ENCODE results near the gene SLC25A4.
"Not testable (repeated sequence)": the region's sequence is repeated elsewhere in the genome, so short reads cannot be mapped to it uniquely, and the experiment has no call there.

The SLC25A4 gene

GRCh38 chr4:185179488-185179887 is 36.4 kb downstream of the SLC25A4 start:
- H3K27ac ChIP-seq (ENCODE audit: low read length): no peak overlapping the region
- H3K27me3 ChIP-seq (ENCODE audit: control insufficient read depth in 1 of 2, insufficient read depth in 2 of 2, low read length in 2 of 2): no peaks in the 10 kb centered on the region
- peaks cover 4% of the 10 kb centered on the region in 2 donors for H3K36me3 ChIP-seq (ENCODE audit: control insufficient read depth in 2 of 2, insufficient read depth in 2 of 2, low read length in 2 of 2)
- H3K9me3 ChIP-seq (ENCODE audit: control insufficient read depth in 2 of 2, low read length in 2 of 2): no peaks in the 10 kb centered on the region
- H3K4me3 ChIP-seq (ENCODE audit: low read length in 2 of 2): no peak overlapping the region
- no peaks in the 10 kb centered on the region for H3K4me1 ChIP-seq (ENCODE audit: control insufficient read depth, insufficient read depth, low read length)
- no peak overlapping the region for H3K9ac ChIP-seq (ENCODE audit: low read length in 2 of 2)

DNA sequence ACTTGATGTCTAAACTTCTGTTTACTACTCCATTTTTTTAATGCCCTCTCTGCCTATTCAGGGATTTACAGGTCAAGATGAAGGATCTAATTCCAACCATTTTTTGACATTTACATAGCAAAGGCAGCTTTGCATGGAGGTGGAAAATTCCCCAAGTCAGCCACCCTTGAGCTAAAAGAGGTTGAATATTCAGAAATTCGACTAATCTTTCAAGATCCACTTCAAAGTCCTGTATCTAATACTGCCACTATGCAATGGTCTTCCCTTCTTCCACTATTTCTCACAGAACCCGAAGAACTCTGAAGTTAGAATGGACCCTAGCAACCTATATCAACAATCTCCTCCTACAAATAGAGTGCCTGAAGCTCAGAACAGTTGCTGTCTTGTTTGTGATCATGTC is 39.2 kb downstream of the SLC25A4 start:
- Histone ChIP-seq H3K4me3 (ENCODE audit: low read length in 2 of 2) (no peak overlapping the region), H3K4me1 (ENCODE audit: control insufficient read depth, insufficient read depth, low read length) (no peaks in the 10 kb centered on the region), H3K36me3 (ENCODE audit: control insufficient read depth in 2 of 2, insufficient read depth in 2 of 2, low read length in 2 of 2) (peaks cover under 1% of the 10 kb centered on the region in 2 donors), H3K27ac (ENCODE audit: low read length) (no peak overlapping the region), H3K9ac (ENCODE audit: low read length in 2 of 2) (no peak overlapping the region), H3K27me3 (ENCODE audit: control insufficient read depth in 1 of 2, insufficient read depth in 2 of 2, low read length in 2 of 2) (no peaks in the 10 kb centered on the region), H3K9me3 (ENCODE audit: control insufficient read depth in 2 of 2, low read length in 2 of 2) (no peaks in the 10 kb centered on the region)

- Histone ChIP-seq H3K4me1 (ENCODE audit: control insufficient read depth, insufficient read depth, low read length) (no peaks in the 10 kb centered on the region), H3K4me3 (ENCODE audit: low read length in 2 of 2) (no peak overlapping the region), H3K36me3 (ENCODE audit: control insufficient read depth in 2 of 2, insufficient read depth in 2 of 2, low read length in 2 of 2) (peaks cover 4 to 5% of the 10 kb centered on the region in 2 donors), H3K9me3 (ENCODE audit: control insufficient read depth in 2 of 2, low read length in 2 of 2) (no peaks in the 10 kb centered on the region), H3K9ac (ENCODE audit: low read length in 2 of 2) (no peak overlapping the region), H3K27ac (ENCODE audit: low read length) (no peak overlapping the region), H3K27me3 (ENCODE audit: control insufficient read depth in 1 of 2, insufficient read depth in 2 of 2, low read length in 2 of 2) (no peaks in the 10 kb centered on the region)
These were observed 40.7 kb downstream of the SLC25A4 start for GRCh38 chr4:185183622-185184281.

GRCh38 chr4:185186769-185187168 is 43.7 kb downstream of the SLC25A4 start:
- Histone ChIP-seq H3K27ac (ENCODE audit: low read length) (no peak overlapping the region), H3K4me1 (ENCODE audit: control insufficient read depth, insufficient read depth, low read length) (no peaks in the 10 kb centered on the region), H3K9ac (ENCODE audit: low read length in 2 of 2) (no peak overlapping the region), H3K4me3 (ENCODE audit: low read length in 2 of 2) (no peak overlapping the region), H3K36me3 (ENCODE audit: control insufficient read depth in 2 of 2, insufficient read depth in 2 of 2, low read length in 2 of 2) (peaks cover 4 to 14% of the 10 kb centered on the region in 2 donors), H3K9me3 (ENCODE audit: control insufficient read depth in 2 of 2, low read length in 2 of 2) (no peaks in the 10 kb centered on the region), H3K27me3 (ENCODE audit: control insufficient read depth in 1 of 2, insufficient read depth in 2 of 2, low read length in 2 of 2) (no peaks in the 10 kb centered on the region)

DNA sequence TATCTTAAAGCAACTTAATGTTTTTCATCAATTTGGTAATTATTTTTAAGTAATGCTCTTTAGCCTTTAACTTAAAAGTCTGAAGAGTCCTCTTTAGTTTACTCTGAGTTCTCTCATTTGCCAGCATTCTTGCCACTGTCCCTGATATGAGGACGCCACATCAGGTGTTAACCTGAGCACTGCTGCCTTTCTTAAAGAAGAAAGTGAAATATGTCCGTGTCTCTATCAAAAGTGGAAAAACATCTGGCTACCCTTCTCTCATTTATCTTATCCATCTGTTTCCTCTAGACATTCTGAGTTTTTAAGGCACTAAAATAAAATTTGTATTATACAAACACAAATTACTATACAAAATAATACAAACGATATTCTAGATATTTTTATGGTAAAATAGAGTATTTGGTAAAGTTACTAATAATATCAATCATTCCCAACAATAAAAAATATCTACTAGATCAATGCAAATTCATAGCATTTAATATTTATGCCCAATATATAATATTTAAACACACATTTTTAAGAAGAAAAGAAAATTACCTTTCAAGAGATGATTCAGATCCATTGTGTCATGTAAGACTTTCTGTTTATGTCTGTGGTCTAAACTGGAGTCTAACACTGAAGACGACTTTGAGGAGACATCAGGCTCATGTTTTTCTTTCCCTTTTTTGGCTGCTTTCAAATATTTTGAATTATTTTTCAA is 46.7 kb downstream of the SLC25A4 start:
- no peaks in the 10 kb centered on the region for H3K9me3 ChIP-seq (ENCODE audit: control insufficient read depth in 2 of 2, low read length in 2 of 2)
- no peak overlapping the region for H3K4me3 ChIP-seq (ENCODE audit: low read length in 2 of 2)
- no peaks in the 10 kb centered on the region for H3K27me3 ChIP-seq (ENCODE audit: control insufficient read depth in 1 of 2, insufficient read depth in 2 of 2, low read length in 2 of 2)
- peaks cover 4 to 14% of the 10 kb centered on the region in 2 donors for H3K36me3 ChIP-seq (ENCODE audit: control insufficient read depth in 2 of 2, insufficient read depth in 2 of 2, low read length in 2 of 2)
- H3K4me1 ChIP-seq (ENCODE audit: control insufficient read depth, insufficient read depth, low read length): no peaks in the 10 kb centered on the region
- no peak overlapping the region for H3K27ac ChIP-seq (ENCODE audit: low read length)
- H3K9ac ChIP-seq (ENCODE audit: low read length in 2 of 2): no peak overlapping the region

DNA sequence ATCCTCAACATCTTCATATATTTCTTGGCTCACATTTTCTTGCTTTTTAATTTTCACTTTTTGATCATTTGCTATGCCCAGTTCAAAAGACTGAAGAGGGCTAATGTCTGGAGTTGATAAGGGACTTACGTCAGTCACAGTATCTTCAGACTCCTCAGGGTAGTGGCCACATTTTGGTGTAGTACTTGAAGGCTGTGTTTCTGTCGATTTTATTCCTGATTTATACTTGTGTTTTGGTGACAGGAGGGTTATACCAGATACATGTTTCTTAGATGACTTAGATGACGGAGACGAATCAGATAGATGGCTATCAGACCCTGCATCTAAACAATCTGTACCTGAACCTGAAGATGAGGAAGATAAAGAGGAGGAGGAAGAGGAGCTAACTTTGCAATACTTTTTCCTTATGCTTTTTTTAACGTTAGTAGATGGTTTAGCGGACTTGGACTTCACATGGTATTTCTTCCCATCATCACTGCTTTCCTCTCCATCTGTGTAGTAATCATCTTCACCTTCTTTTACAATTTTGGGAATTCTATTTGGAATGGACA is 47.3 kb downstream of the SLC25A4 start:
- Histone ChIP-seq H3K4me3 (ENCODE audit: low read length in 2 of 2) (no peak overlapping the region), H3K9ac (ENCODE audit: low read length in 2 of 2) (no peak overlapping the region), H3K4me1 (ENCODE audit: control insufficient read depth, insufficient read depth, low read length) (no peaks in the 10 kb centered on the region), H3K36me3 (ENCODE audit: control insufficient read depth in 2 of 2, insufficient read depth in 2 of 2, low read length in 2 of 2) (peaks cover 4 to 14% of the 10 kb centered on the region in 2 donors), H3K27ac (ENCODE audit: low read length) (no peak overlapping the region), H3K27me3 (ENCODE audit: control insufficient read depth in 1 of 2, insufficient read depth in 2 of 2, low read length in 2 of 2) (no peaks in the 10 kb centered on the region), H3K9me3 (ENCODE audit: control insufficient read depth in 2 of 2, low read length in 2 of 2) (no peaks in the 10 kb centered on the region)

- Histone ChIP-seq H3K9me3 (ENCODE audit: control insufficient read depth in 2 of 2, low read length in 2 of 2) (no peaks in the 10 kb centered on the region), H3K27me3 (ENCODE audit: control insufficient read depth in 1 of 2, insufficient read depth in 2 of 2, low read length in 2 of 2) (no peaks in the 10 kb centered on the region), H3K36me3 (ENCODE audit: control insufficient read depth in 2 of 2, insufficient read depth in 2 of 2, low read length in 2 of 2) (peaks cover 6 to 14% of the 10 kb centered on the region in 2 donors), H3K4me1 (ENCODE audit: control insufficient read depth, insufficient read depth, low read length) (no peaks in the 10 kb centered on the region), H3K4me3 (ENCODE audit: low read length in 2 of 2) (no peak overlapping the region), H3K27ac (ENCODE audit: low read length) (no peak overlapping the region), H3K9ac (ENCODE audit: low read length in 2 of 2) (no peak overlapping the region)
These were observed 49.0 kb downstream of the SLC25A4 start for GRCh38 chr4:185192059-185192458.

- H3K27ac ChIP-seq (ENCODE audit: low read length): no peak overlapping the region
- no peak overlapping the region for H3K9ac ChIP-seq (ENCODE audit: low read length in 2 of 2)
- H3K36me3 ChIP-seq (ENCODE audit: control insufficient read depth in 2 of 2, insufficient read depth in 2 of 2, low read length in 2 of 2): peaks cover 2 to 5% of the 10 kb centered on the region in 2 donors
- H3K4me3 ChIP-seq (ENCODE audit: low read length in 2 of 2): no peak overlapping the region
- H3K9me3 ChIP-seq (ENCODE audit: control insufficient read depth in 2 of 2, low read length in 2 of 2): no peaks in the 10 kb centered on the region
- no peaks in the 10 kb centered on the region for H3K27me3 ChIP-seq (ENCODE audit: control insufficient read depth in 1 of 2, insufficient read depth in 2 of 2, low read length in 2 of 2)
- H3K4me1 ChIP-seq (ENCODE audit: control insufficient read depth, insufficient read depth, low read length): no peaks in the 10 kb centered on the region
These were observed 52.1 kb downstream of the SLC25A4 start for GRCh38 chr4:185194924-185195888.

DNA sequence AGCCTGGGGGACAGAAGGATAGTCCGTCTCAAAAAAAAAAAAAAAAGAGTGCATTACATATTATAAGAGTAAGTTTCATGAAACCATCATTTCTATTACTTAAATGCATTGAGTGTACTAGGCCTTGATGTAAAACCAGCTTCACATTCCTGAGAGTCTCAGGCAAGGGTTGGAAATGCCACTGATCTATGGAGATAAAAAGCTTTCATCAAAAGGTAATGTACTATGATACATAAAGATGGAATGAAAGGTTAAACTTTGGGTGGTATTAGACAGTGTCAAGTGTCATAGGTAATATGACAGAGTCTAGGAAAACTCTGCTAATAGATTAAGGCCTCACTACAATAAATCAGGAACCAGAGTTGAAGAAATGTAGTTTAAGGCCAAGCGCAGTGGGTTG is 53.4 kb downstream of the SLC25A4 start:
- Histone ChIP-seq H3K4me1 (ENCODE audit: control insufficient read depth, insufficient read depth, low read length) (no peaks in the 10 kb centered on the region), H3K9ac (ENCODE audit: low read length in 2 of 2) (no peak overlapping the region), H3K27ac (ENCODE audit: low read length) (no peak overlapping the region), H3K36me3 (ENCODE audit: control insufficient read depth in 2 of 2, insufficient read depth in 2 of 2, low read length in 2 of 2) (peaks cover 0 to 2% of the 10 kb centered on the region in 2 donors), H3K4me3 (ENCODE audit: low read length in 2 of 2) (no peak overlapping the region), H3K9me3 (ENCODE audit: control insufficient read depth in 2 of 2, low read length in 2 of 2) (no peaks in the 10 kb centered on the region), H3K27me3 (ENCODE audit: control insufficient read depth in 1 of 2, insufficient read depth in 2 of 2, low read length in 2 of 2) (no peaks in the 10 kb centered on the region)

DNA sequence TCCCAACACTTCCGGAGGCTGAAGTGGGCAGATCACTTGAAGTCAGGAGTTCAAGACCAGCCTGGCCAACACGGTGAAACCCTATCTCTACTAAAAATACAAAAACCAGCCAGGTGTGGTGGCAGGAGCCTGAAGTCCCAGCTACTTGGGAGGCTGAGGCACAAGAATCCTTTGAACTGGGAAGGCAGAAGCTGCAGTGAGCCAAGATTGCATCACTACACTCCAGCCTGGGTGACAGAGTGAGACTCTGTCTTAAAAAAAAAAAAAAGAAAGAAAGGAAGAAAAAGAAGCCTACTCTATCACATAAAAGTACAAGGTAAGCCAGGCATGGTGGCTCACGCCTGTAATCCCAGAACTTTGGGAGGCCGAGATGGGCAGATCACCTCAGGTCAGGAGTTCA is 55.1 kb downstream of the SLC25A4 start:
- H3K27ac ChIP-seq (ENCODE audit: low read length); H3K27me3 ChIP-seq (ENCODE audit: control insufficient read depth in 1 of 2, insufficient read depth in 2 of 2, low read length in 2 of 2); H3K4me3 ChIP-seq (ENCODE audit: low read length in 2 of 2); H3K36me3 ChIP-seq (ENCODE audit: control insufficient read depth in 2 of 2, insufficient read depth in 2 of 2, low read length in 2 of 2); H3K9ac ChIP-seq (ENCODE audit: low read length in 2 of 2); H3K9me3 ChIP-seq (ENCODE audit: control insufficient read depth in 2 of 2, low read length in 2 of 2); H3K4me1 ChIP-seq (ENCODE audit: control insufficient read depth, insufficient read depth, low read length): not testable (repeated sequence)

Data from stomach smooth muscle (tissue), 2 donors.